HAP-1 (cell line): ENCODE data around the gene NIPAL3.

ENCODE experiments used
- DNase-seq, 2 experiments: peaks; one replicate each; pipeline ENCODE4 v3.0.0-alpha.2; 2016 to 2020; ENCODE audit warnings: low spot score in 2 of 2
- H3K27me3 ChIP-seq: fragments of 250-450 bp; sonication (Bioruptor Pico); 2 replicates; pipeline ENCODE4 v1.5.1; 2020; ENCODE audit warnings: low read depth, mild to moderate bottlenecking, moderate library complexity
- H3K36me3 ChIP-seq: fragments of 250-450 bp; sonication (Bioruptor Pico); replicated peaks from 2 replicates; pipeline ENCODE4 v1.5.1; 2020; ENCODE audit warnings: mild to moderate bottlenecking
- H3K4me1 ChIP-seq: fragments of 250-450 bp; sonication (Bioruptor Pico); 2 replicates; pipeline ENCODE4 v1.5.1; 2020; ENCODE audit warnings: mild to moderate bottlenecking
- H3K4me3 ChIP-seq: fragments of 250-450 bp; sonication (Bioruptor Pico); 2 replicates; pipeline ENCODE4 v1.5.1; 2020; ENCODE audit warnings: mild to moderate bottlenecking, moderate library complexity
- H3K9me3 ChIP-seq: fragments of 250-450 bp; sonication (Bioruptor Pico); 2 replicates; pipeline ENCODE4 v1.5.1; 2020; ENCODE audit warnings: mild to moderate bottlenecking, moderate library complexity
- in situ Hi-C: fragments of 300-500 bp; cut with MboI; formaldehyde crosslinking; loops from 3 replicates; pipeline ENCODE4 v1.14.3; 2020; ENCODE audit warnings: low sequenced_read_pairs, inconsistent platforms, mixed read lengths

The NIPAL3 gene

GRCh38 chr1:24385160-24385940, 30.3 kb upstream of the NIPAL3 start:
- peak in 1 of 2 experiments; percentile 55 for DNase-seq
- Histone ChIP-seq H3K4me3 (no peak overlapping the region), H3K36me3 (peaks cover 4% of the 10 kb centered on the region; the same call in 1 of the 2 replicates), H3K9me3 (no peaks in the 10 kb centered on the region), H3K27me3 (no peaks in the 10 kb centered on the region), H3K4me1 (peaks cover 5% of the 10 kb centered on the region; the same call in 1 of the 2 replicates)
- in situ Hi-C loops = no loop called here

GRCh38 chr1:24386241-24386640, 29.4 kb upstream of the NIPAL3 start:
- no peaks in the 10 kb centered on the region for H3K9me3 ChIP-seq
- DNase-seq = no peak
- H3K27me3 ChIP-seq = no peaks in the 10 kb centered on the region
- no peak overlapping the region for H3K4me3 ChIP-seq
- in situ Hi-C loops = no loop called here
- H3K4me1 ChIP-seq = peaks cover 5% of the 10 kb centered on the region; the same call in 1 of the 2 replicates
- peaks cover 6% of the 10 kb centered on the region; the same call in 1 of the 2 replicates for H3K36me3 ChIP-seq

DNA sequence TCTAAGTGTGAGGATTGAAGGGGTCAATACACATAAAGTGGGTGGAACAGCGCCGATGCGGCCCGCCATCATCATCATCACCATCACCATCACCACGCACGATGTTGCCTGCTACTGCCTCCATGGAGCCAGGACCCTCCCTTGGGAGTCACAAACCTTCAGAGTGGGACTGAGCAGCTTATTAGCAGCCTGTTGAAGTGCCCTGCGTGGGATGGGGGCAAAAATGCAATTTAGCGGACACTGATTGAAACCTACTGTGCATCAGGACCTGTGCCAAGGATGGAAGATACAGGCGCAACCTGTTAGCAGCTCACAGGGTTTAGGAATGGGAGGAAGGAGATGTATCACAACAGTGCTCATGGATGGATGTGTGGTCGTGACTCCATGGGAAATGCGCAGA, 28.7 kb upstream of the NIPAL3 start:
- peaks cover 5% of the 10 kb centered on the region; the same call in 1 of the 2 replicates for H3K4me1 ChIP-seq
- no peaks in the 10 kb centered on the region for H3K27me3 ChIP-seq
- H3K36me3 ChIP-seq = peaks cover 6% of the 10 kb centered on the region; the same call in 1 of the 2 replicates
- H3K4me3 ChIP-seq = no peak overlapping the region
- DNase-seq = no peak
- H3K9me3 ChIP-seq = no peaks in the 10 kb centered on the region
- in situ Hi-C loops = no loop called here

DNA sequence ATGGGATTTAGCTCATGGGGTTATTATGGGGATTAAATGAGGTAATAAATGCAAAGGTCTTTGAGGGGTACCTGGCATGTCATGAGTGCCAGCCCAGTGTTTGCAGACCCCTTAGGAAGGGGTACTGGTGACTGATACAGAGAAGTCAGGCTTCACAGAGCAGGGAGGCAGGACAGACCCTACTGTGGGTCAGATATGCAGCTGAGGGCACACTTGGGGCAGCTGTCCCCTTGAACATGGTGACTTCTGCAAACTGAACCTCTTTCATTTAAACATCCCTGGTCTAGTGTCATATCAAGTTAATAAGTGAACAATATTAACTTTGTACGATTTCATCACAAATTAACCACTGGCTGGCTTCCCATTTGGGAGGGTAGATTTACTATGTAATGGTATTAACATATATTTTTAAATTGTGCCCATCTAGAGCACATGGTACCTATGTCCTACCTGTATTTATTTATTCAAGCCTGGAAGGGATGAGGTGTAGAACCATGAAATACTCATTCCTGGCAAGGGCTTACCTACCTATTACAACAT, 27.9 kb upstream of the NIPAL3 start:
- 0 out of 2 replicates have a peak, but pooled peaks cover 6% of the 10 kb centered on the region for H3K36me3 ChIP-seq
- DNase-seq = no peak
- H3K9me3 ChIP-seq = no peaks in the 10 kb centered on the region
- in situ Hi-C loops = no loop called here
- no peaks in the 10 kb centered on the region for H3K27me3 ChIP-seq
- H3K4me1 ChIP-seq = peaks cover 5% of the 10 kb centered on the region; the same call in 1 of the 2 replicates
- H3K4me3 ChIP-seq = no peak overlapping the region

- in situ Hi-C loops = no loop called here
- no peak overlapping the region for H3K4me3 ChIP-seq
- H3K36me3 ChIP-seq = 0 out of 2 replicates have a peak, but pooled peaks cover 6% of the 10 kb centered on the region
- no peak for DNase-seq
- H3K9me3 ChIP-seq = no peaks in the 10 kb centered on the region
- no peaks in the 10 kb centered on the region for H3K27me3 ChIP-seq
- H3K4me1 ChIP-seq = peaks cover 10% of the 10 kb centered on the region; the same call in 1 of the 2 replicates
Observed at GRCh38 chr1:24388331-24388885, 27.2 kb upstream of the NIPAL3 start.

- Histone ChIP-seq H3K4me1 (peaks cover 10% of the 10 kb centered on the region; the same call in 1 of the 2 replicates), H3K36me3 (0 out of 2 replicates have a peak, but pooled peaks cover 6% of the 10 kb centered on the region), H3K4me3 (no peak overlapping the region), H3K27me3 (no peaks in the 10 kb centered on the region), H3K9me3 (no peaks in the 10 kb centered on the region)
- in situ Hi-C loops = no loop called here
- DNase-seq = no peak
Observed at GRCh38 chr1:24389231-24389678, 26.3 kb upstream of the NIPAL3 start.

DNA sequence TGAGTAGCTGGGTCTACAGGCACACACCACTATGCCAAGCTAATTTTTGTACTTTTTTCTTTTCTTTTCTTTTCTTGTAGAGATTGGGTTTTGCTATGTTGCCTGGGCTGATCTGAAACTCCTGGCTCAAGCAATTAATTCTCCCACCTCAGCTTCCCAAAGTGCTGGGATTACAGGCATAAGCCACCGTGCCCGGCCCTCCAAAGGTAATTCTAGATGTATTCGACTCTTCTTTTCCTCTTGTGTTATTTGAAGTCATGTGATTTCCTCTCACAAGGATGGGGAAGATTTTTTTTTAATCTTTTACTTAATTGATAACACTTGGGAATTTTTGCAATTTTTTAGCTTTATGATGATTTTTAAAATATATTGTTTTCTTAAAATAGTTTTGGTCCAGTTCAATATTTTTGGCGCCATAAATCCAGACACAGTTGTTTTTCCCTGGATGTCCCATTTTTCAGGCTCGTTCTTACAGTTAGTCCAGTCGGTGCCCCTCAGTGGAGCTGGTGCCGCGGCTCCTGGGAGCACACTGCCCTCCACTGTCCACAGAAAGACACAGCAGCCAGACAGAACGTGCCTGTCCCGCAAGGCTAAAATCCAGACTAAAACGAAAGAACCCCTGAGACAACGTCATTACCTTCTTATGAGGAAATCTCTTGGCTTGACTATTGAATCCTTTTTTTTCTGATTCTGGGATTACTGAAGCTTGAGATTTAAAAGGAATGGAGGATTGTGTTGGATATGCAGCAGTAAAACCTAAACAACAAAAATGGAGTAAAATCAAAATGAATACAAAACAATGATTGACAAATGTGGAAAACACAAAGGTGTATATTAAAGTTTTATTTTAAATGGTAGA, 24.4 kb upstream of the NIPAL3 start:
- H3K36me3 ChIP-seq = 0 out of 2 replicates have a peak, but pooled peaks cover 6% of the 10 kb centered on the region
- DNase-seq = peak; percentile 66 to 82
- H3K4me1 ChIP-seq = peaks cover 10% of the 10 kb centered on the region; the same call in 1 of the 2 replicates
- H3K9me3 ChIP-seq = no peaks in the 10 kb centered on the region
- H3K27me3 ChIP-seq = no peaks in the 10 kb centered on the region
- no peak overlapping the region for H3K4me3 ChIP-seq
- in situ Hi-C loops = loop anchor here (5.0 kb wide), 1 partner anchor 189 kb away; no protein-coding TSS in a partner anchor

- Histone ChIP-seq H3K9me3 (no peaks in the 10 kb centered on the region), H3K4me3 (no peak overlapping the region), H3K36me3 (0 out of 2 replicates have a peak, but pooled peaks cover 6% of the 10 kb centered on the region), H3K27me3 (no peaks in the 10 kb centered on the region), H3K4me1 (peaks cover 10% of the 10 kb centered on the region; the same call in 1 of the 2 replicates)
- in situ Hi-C loops = loop anchor here (5.0 kb wide), 1 partner anchor 190 kb away; no protein-coding TSS in a partner anchor
- peak; percentile 57 to 80 for DNase-seq
Observed at GRCh38 chr1:24391882-24392603, 23.6 kb upstream of the NIPAL3 start.

DNA sequence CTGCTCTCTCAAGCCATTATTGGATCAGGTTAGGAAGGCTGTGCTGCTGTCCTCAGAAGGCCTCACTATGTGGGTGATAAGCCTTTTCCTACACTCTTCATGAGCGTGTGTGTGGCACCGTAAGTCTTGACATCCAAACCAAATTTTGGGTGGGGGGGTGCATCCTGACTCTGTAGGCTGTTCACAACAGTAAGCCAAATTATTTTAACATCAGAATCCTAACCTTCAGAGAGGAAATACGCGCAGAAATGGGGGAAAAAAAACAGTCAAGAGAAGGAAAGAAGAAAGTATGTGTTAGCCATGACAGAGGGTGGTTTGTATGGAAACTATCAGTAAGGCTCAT, 23.0 kb upstream of the NIPAL3 start:
- in situ Hi-C loops = loop anchor here (5.0 kb wide), 1 partner anchor 190 kb away; no protein-coding TSS in a partner anchor
- Histone ChIP-seq H3K27me3 (no peaks in the 10 kb centered on the region), H3K4me3 (no peak overlapping the region), H3K36me3 (0 out of 2 replicates have a peak, but pooled peaks cover 6% of the 10 kb centered on the region), H3K9me3 (no peaks in the 10 kb centered on the region), H3K4me1 (peaks cover 10% of the 10 kb centered on the region; the same call in 1 of the 2 replicates)
- no peak for DNase-seq

GRCh38 chr1:24392982-24393650, 22.5 kb upstream of the NIPAL3 start:
- no peak overlapping the region for H3K4me3 ChIP-seq
- no peaks in the 10 kb centered on the region for H3K9me3 ChIP-seq
- H3K4me1 ChIP-seq = peaks cover 10% of the 10 kb centered on the region; the same call in 1 of the 2 replicates
- in situ Hi-C loops = loop anchor here (5.0 kb wide), 1 partner anchor 191 kb away; no protein-coding TSS in a partner anchor
- DNase-seq = no peak
- H3K27me3 ChIP-seq = no peaks in the 10 kb centered on the region
- 0 out of 2 replicates have a peak, but pooled peaks cover 6% of the 10 kb centered on the region for H3K36me3 ChIP-seq

GRCh38 chr1:24393892-24394291, 21.7 kb upstream of the NIPAL3 start:
- 0 out of 2 replicates have a peak, but pooled peaks cover 6% of the 10 kb centered on the region for H3K36me3 ChIP-seq
- peaks cover 10% of the 10 kb centered on the region; the same call in 1 of the 2 replicates for H3K4me1 ChIP-seq
- H3K4me3 ChIP-seq = no peak overlapping the region
- no peaks in the 10 kb centered on the region for H3K9me3 ChIP-seq
- no peaks in the 10 kb centered on the region for H3K27me3 ChIP-seq
- DNase-seq = no peak
- in situ Hi-C loops = loop anchor here (5.0 kb wide), 1 partner anchor 192 kb away; no protein-coding TSS in a partner anchor

- H3K27me3 ChIP-seq = no peaks in the 10 kb centered on the region
- in situ Hi-C loops = no loop called here
- H3K4me1 ChIP-seq = 0 out of 2 replicates have a peak, but pooled peaks cover 3% of the 10 kb centered on the region
- H3K9me3 ChIP-seq = no peaks in the 10 kb centered on the region
- no peak overlapping the region for H3K4me3 ChIP-seq
- DNase-seq = no peak
- no peaks in the 10 kb centered on the region; the same call in 1 of the 2 replicates for H3K36me3 ChIP-seq
Observed at GRCh38 chr1:24400065-24400464, 15.5 kb upstream of the NIPAL3 start.
